Upper lobe of left lung (tissue), 4 donors: Measurements from ENCODE around the gene TXNRD1.

Experiments used
- CTCF ChIP-seq, 6 experiments: fragments of 450-650 bp in 4 of 6; fragments of 200-600 bp in 2 of 6; sonication (generic) in 2 of 6; IDR thresholded peaks; one replicate each; pipeline ENCODE4 v1.5.1; 2016 to 2019; ENCODE audit warnings: antibody characterized with exemption in 6 of 6
- EP300 ChIP-seq, 4 donors: sonication (generic); formaldehyde crosslinking; IDR thresholded peaks; one replicate each; pipeline ENCODE4 v1.5.1; 2017; ENCODE audit warnings: antibody characterized with exemption in 4 of 4, control low read depth in 2 of 4
- POLR2AphosphoS5 ChIP-seq, 2 donors: sonication (generic); formaldehyde crosslinking; IDR thresholded peaks; one replicate each; pipeline ENCODE4 v1.5.1; 2017; ENCODE audit warnings: antibody characterized with exemption in 2 of 2

- TF ChIP-seq CTCF (IDR thresholded peaks at IDR 0.05) (no peak), POLR2AphosphoS5 (IDR thresholded peaks at IDR 0.05) (no peak), EP300 (IDR thresholded peaks at IDR 0.05) (no peak)
Observed at GRCh38 chr12:104204690-104205480, 10.7 kb upstream of the TXNRD1 start.
